ENCODE data around the gene CBLN1. TPM values are rescaled to one million over a fixed set of nuclear protein-coding genes. Genes with fewer than 3 reads are reported as not detected.

The CBLN1 gene
- total RNA-seq, 1 donor from 2014 or later, result 0.23 TPM

Other genes starting within 250 kb of the CBLN1 start
- gene C16orf78, start 92.0 kb upstream of the CBLN1 start, total RNA-seq, result not detected in 2 replicates